GM21825 (cell line): ENCODE data around the gene KCTD17.
"Not testable (repeated sequence)": the region's sequence is repeated elsewhere in the genome, so short reads cannot be mapped to it uniquely, and the experiment has no call there.

Experiments used
- ATAC-seq: cut with Tn5 transposase; IDR thresholded peaks from one replicate; pipeline ENCODE4 v1.9.1; 2021; ENCODE audit warnings: mild to moderate bottlenecking, moderate library complexity; ENCODE audit not compliant: unreplicated experiment

The KCTD17 gene

DNA sequence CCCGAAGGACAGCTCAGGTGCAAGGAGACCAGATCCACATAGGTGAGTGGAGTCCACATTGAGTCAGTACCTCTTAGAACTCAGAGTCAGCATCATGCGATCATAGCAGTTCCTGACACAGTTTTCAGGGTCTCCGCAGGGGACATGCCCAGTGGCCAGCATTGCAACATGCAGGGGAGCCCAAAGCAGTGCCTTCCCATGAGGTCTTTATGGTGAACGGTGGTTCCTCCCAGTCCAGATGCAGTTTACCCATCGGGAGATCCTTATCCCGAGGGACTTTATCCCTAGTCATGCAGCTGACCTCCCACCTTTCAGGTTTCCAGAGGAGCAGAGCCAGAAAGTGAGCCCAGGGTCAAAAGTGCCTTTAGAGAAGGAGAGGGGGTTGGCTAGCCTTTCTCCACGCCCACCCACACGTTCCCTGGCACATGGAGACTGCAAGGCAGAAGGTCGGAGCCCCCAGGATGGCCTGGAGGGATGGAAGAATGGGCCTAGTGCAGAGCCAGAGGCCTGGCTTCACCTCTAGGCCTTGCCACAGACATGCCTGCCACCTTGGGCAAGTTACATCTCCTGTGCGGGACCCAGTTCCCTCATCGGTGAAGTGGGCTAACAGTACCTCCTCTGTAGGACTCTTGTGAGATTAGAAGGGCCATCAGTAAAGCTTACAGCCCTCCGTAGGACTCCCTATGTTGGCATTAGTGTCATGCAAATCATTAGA lies 6.4 kb downstream of the KCTD17 start:
- no peak for ATAC-seq

DNA sequence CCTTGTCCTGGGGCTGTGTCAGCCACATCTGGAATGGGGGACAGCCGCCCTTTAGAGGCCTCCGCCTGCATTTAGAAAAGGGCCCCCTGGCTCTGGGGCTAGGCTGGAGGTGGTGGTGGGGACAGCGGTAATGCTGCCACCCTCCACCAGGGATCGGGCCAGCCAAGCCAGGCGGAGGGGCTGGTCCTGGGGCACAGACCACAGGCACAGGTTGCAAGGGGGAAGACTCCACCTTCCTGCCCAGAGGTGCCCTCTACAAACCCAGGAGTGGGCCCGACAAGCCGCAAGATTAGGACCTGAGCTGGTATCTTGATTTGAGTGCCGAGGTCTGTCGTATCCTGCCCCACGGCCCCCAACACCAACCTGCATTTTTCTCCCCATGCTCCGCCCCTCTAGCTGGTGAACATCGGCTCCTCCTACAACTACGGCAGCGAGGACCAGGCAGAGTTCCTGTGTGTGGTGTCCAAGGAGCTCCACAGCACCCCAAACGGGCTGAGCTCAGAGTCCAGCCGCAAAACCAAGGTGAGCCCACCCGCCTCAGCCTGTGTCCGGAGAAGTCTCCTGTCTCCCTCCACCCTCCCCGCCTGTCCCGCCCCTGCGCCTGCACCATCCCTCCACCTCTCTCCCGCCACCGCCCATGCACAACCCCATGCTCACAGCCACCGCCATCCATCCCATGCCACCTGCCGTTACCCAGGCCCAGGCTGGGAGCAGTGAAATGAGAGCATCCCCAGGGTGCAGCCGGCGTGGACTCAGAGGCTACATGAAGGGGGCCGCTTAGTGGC lies 7.6 kb downstream of the KCTD17 start:
- no peak for ATAC-seq

DNA sequence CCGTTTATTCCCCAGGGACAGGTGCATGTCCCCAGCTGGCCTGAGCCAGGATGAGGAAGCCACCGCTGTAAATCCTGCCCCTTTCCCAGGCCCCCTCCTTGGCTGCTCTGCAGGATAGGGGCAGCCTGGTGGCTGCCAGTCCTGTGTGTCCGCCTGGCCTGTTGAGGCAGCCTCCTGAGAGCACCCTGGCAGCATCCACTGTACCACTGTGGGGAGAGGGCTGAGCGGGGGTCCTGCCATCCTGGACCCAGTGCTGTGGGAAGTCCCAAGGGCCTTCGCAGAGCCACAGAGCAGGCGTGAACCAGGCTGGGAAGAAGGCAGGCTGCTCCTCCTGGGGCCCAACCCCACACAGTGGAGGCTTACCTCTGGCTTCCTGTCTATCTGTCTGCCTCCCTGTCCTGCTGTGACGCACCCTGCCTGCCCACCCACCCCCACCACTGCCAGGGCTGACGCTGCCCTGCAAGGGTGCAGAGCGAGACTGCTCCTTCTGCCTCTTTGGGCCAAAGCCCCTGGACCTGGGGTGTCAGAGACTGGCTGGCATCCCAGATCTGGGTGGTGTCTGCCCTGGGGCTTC lies 8.4 kb downstream of the KCTD17 start:
- ATAC-seq, result no peak

DNA sequence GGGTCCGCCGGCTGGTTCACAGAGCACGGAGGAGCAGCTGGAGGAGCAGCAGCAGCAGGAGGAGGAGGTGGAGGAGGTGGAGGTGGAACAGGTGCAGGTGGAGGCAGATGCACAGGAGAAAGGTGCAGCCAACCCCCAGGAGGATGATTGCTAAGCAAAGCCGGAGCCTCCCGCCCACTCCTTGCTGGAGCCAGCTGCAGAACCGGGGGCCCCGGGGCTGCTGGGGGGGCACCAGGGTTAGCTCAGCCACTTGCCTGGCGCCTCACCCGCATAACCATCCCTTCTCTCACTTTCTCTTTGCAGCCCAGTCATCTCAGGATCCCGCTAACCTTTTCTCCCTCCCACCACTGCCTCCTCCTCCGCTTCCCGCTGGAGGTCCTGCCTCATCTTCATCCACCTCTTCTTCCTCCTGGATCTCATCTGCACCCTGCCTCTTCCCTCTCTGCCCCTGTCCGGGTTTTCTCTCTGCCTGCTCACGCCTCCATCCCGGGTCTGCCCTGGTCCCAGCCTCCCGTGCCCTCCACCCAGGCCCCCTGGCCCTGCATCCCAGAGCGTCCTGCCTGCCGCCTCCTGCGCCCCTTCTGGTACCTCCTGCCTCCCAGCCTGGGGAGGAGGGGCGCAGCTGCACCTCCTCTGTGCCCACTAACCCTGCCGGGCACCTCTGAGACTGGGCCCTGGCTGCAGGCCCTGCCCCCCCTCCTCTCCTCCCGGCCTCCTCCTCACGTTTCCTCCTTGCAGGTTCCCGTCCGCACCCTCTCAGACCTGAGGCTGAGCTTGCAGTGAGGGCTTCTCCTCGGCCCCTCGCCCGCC lies 9.5 kb downstream of the KCTD17 start:
- no peak for ATAC-seq

DNA sequence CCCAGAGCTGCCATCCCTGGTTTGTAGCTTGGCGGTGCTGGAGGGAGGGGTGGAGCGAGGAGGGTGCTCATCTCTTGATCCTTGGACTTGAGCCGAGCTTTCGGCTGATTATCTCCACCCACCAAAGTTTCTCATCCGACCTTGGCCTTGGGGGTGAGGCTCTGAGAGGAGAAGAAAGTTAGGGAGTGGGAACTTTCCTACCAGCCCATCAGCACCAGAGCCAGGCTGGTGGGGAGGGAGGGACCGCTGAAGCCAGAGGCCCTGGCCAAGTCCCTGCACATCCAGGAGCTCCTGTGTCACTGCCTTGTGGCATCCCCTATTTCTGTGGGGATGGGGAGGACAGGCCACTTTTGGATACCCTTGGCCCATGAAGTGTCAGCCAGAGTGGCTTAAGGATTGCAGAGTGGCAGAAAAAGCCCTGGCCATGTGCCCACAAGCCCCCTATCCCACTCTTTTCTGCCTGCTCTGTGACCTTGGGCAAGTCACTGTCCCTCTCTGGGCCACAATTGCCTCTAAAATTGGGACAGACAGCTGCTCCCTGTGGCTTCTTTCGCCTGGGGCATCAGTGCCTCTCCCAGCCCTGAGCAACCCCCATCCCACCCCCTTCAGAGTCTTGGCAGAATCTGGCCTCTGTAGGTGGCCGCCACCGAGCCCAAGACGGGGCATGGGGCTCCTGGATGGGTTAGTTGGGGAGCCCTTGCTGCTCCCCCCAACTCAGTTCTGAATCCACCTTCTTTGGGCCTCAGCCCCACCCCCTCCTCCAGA lies 10.3 kb downstream of the KCTD17 start:
- ATAC-seq, result no peak

DNA sequence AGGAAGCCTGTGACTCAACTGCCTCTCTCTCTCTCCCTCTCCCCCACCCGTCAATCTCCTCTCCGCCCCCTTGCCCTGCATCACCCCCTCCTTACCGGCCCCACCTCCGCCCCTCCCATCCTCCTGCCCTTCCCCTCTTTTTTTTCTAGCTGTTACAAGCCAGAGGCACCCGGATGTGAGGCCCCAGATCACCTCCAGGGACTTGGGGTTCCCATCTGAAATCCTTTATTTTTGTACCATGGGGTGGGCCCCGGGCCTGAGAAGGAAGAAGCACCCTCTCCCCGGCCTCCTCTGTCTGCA lies 10.8 kb downstream of the KCTD17 start:
- no peak for ATAC-seq

DNA sequence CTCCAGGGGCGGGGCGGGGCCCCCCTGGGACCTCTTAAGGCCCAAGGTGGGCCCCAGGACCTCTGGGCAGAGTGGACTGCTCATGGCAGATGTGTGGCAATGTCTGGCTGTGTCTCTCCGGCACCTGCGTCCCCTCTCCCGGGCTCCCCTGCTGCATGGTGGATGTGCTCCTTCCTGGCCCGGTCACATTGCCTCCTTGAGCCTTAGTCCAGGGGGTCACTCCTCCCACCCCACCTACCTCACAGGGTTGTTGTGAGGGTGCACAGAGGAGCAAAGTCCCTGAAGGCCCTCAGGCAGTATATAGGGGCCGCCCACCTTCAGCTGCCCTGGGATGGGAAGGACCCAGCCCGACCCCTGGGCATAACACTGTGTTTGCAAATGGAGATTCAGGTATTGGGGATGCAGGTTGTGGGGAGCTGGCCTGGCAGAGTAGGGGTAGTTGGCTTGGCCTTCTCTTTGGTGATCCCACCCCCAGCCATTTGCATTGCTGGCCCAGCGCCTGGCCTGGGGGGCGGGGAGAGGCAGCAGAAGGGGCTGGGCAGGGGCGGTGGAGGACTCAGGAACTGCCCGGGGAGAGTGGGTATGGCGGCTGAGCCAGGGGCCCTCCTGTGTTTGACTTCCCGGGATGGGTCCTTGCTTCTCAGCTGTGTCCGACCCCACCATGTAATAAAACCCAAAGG lies 11.3 kb downstream of the KCTD17 start:
- no peak for ATAC-seq

DNA sequence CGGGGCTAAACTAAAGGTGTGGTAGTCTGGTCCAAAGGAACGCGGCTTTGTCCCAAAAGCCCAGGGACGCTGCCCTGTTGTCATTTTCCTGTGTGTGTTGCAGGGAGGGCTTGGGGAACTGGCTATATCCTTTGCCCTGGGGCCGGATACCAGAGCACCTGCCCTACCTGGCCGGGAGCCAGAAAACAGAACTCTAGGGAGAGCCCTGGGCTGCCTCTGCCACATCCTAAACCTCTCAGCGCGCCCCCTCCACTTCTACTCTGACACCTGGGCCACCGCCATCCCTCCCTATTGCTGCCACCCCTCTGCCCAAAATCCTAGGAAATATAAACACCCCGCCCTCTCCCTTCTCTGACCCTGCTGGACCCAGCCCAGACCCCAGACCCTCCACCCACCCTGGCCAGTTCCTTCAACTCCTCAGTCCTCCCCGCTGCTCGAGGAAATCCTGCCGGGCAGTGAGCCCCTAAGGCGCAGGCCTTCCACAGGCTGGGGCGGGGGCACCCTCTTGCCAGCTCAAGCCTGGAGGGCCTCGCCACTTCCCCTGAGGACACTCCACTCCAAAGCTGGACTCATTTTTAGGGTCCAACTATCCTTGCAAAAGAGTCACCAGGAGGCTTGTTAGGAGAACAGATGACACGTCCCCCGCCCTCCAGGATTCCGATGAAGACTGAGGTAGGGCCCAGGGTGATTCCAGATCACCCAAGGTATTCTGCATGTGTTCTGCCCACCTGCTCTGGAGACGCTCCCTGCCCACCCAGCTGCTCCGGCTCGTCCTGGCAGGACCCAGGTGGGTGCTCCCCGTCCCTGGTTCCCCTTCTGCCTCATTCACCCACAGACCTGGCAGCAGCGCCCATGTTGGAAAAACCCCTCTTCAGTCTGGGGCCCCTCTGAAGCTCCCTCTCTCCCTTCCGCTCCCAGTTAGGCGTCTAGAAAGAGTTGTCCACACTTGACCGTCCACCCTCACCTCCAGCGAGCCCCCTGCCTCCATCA lies 12.2 kb downstream of the KCTD17 start:
- no peak for ATAC-seq

DNA sequence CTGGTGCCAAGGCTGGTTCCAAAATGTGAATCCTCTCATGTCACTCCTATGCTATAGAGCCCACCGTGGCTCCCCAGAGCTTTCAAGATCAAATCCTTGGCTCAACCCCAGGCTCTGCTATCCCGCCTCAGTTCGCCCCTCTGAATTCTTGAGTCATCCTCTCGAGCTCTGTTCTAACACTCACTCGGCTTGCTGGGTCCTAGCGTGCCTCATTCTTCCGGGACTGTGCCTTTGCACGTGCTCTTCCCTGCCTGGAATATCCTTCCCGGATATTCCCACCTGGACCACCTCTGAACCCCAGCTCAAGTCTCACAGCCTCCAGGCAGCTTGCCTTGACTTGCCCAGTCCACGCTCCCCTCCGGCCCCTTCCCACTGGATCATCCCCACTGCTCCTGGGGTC lies 13.0 kb downstream of the KCTD17 start:
- no peak for ATAC-seq

DNA sequence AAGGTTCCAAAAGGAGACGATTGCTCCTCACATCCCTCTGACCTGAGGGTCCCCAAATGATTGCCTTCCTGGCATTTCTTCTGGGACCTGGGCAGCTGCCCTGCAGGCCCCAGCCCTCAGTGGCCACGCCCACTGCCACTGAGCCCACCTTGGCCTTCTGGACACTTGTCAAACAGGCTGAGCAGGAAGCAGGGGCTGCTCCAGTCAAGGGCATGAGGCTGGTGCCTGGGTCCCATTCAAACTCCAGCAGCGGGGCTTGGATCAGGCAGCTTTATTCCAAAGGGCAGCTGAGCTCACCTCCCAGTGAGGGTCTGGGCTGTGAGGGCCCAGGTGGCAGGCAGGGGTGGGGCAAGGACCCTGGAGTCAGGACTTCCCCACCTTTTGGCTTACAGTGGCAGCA lies 13.6 kb downstream of the KCTD17 start:
- ATAC-seq, result no peak

DNA sequence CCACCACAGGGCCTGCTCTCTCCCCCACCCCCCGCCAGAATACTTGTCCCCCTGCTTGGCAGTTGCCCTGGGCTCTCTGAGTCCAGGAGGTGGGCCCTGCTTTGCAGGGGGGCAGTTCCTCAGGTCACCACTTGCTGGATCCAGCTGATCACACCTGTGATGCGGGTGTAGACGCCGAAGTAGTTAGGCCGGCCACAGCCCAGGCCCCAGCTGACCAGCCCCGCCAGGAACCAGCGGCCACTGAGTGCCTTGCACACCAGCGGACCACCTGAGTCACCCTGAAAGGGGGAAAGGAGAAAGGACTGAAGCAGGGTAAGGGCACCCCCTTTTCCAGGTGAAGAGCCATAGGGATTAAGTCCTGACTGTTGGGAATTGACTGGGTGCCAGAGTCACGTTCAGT lies 14.4 kb downstream of the KCTD17 start:
- no peak for ATAC-seq

DNA sequence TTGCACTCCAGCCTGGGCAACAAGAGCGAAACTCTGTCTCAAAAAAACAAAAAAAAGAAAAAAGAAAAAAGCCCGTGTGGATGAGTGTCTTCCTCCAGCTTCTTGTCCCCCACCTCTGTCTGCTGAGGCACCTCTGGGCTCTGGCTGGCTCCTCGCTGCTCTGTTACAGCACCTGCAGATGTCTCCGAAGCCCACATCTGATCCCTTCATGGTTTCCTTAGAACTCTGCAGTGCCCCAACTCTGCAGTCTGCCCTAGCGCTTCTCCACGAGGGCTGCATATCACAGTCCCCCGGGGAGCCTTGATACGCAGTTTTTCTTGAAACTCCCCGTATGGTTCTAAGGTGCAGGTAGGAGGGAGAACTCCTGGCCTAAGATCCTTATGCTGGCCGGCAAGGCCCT lies 15.9 kb downstream of the KCTD17 start:
- ATAC-seq, result no peak

DNA sequence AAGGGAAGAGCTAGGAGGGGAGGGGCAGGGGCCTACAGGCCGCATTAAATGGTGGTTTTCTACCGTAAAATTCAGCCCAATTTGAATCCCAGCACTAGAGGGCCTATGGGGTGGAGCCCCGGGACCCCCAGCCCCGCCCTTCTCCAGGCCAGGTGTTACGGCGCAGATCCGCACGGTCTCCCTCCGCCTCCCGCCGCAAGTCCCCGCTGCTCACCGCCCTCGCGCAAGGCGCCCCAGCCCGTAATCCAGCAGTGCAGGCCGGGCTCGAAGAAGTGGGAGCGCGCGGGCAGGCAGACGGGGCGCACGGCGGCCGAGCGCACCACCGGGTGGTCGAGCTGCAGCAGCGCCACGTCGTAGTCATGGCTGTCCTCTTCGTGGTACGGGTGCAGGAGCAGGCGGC lies 17.3 kb downstream of the KCTD17 start:
- ATAC-seq, result no peak

DNA sequence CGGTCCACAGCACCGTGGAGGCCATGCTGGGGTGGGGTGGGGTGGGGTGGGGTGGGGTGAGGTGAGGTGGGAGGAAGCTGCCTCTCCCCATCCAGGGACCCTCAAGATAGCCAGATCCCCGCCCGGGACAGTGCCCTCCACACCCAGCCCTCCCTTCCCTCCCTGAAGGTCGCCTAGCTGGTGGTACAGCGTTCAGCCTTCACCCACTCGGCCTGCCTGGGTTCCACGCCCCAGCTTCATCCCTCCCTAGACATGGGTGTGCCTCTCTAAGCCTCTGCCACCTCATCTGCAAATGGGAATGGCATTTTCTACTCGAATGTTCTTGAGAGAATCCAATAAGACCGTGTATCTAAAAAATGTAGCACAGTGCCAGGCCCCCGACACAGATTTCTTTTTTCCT lies 17.8 kb downstream of the KCTD17 start:
- no peak for ATAC-seq

DNA sequence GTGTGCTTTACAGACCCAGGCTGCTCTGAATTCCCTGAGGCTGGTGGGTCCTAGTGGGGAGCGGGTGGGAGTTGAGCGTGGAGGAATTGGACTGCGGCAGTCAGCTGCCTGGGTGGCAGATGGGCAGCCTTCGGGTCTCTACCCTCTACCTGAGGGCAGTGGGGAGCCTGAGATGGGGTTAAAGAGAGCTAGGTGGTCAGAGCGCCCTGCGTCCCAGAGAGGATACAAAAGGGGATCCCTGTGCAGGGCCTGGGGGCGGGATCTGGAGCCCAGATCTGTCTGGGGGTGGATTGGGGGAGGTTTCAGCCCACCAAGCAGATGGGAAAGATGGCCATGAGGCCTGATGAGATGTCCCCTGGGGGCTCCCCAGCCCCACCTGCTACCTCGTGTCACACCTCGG lies 18.2 kb downstream of the KCTD17 start:
- ATAC-seq, result no peak

DNA sequence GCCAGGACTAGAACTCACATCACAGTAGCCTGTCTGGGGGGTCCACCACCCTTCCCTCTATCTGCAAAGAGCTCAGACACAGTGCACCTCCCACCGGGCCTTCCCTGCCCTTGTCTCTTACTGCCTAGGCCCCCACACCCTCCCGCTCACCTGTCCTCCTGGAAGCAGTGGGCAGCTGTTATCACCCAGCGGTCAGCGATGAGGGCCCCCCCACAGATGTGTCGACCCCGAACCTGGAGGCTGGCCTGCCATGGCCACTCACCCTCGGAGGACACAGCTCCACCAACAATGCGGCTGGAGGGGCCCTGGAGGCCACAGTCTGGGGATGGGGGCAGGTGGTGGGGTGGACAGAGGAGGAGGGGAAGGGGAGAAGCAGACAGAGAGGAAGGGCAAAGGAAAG lies 18.8 kb downstream of the KCTD17 start:
- ATAC-seq, result no peak

DNA sequence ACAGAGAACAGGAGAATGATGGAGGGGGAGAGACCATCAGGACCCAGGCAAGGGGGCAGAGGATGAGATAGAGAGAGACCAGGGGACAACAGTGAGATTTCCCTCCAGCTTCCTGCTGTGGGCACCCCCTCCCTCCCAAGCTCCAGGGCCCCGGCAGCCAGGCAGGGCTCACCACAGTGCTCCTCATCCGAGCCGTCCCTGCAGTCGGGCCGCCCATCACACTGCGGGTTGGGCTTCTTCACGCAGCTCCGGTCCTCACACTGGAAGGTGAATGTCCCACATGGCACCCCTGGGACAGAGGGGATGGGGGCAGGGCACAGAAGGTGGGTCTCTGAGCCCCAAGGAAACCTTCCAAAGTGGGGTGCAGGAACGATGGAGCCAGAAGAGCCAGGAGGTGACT lies 19.2 kb downstream of the KCTD17 start:
- ATAC-seq, result no peak

DNA sequence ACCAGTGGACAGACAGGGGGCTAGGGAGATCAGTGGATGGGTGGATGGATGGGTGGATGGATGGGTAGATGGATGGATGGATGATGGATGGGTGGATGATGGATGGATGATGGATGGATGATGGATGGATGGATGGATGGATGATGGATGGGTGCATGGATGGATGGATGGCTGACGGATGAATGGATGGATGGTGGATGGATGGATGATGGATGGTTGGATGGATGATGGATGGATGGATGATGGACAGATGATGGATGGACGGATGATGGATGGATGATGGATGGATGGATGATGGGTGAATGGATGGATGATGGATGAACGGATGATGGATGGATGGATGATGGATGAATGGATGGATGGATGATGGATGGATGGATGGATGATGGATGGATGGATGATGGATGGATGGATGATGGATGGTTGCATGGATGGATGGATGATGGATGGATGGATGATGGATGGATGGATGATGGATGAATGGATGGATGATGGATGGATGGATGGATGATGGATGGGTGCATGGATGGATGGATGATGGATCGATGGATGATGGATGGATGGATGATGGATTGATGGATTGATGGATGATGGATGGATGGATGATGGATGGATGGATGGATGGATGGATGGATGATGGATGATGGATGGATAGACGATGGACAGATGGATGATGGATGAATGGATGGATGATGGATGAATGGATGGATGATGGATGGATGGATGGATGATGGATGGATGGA lies 20.5 kb downstream of the KCTD17 start:
- not testable (repeated sequence) for ATAC-seq
